Effector CD8-positive, alpha-beta T cell (primary cell): Measurements from ENCODE around the gene HNRNPA1L2.
"Not testable (repeated sequence)": the region's sequence is repeated elsewhere in the genome, so short reads cannot be mapped to it uniquely, and the experiment has no call there.

ENCODE experiments used
- DNase-seq: peaks from one replicate; lab custom pipeline; 2025; lab: John Stamatoyannopoulos, UW
- total RNA-seq, 4 experiments: gene quantifications; one replicate each; lab custom pipeline; 2026; lab: John Stamatoyannopoulos, UW

The HNRNPA1L2 gene
- 0 reads per million in 4 experiments for total RNA-seq

DNA sequence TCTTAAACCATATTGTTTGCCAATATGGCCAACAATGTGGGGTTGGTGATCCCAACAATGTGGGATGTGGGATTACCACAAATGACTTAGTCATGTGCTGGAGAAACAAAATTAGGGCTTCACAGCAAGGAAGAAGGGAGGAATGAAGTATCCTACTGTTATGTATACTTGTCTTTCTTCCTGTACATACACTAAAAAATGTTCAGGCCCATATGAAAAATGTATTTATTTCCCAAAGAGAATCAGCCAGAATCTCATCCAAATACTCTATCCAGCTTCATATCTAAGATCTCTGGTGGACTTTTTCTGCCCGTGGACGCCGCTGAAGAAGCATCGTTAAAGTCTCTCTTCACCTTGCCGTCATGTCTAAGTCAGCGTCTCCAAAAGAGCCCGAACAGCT lies at the start of gene HNRNPA1L2:
Gene HNRNPA1L2 (plus strand): TSS at position 301 of the 400 bp plus-strand sequence. CDS start 62 bp downstream, at position 363.
- no peak for DNase-seq

DNA sequence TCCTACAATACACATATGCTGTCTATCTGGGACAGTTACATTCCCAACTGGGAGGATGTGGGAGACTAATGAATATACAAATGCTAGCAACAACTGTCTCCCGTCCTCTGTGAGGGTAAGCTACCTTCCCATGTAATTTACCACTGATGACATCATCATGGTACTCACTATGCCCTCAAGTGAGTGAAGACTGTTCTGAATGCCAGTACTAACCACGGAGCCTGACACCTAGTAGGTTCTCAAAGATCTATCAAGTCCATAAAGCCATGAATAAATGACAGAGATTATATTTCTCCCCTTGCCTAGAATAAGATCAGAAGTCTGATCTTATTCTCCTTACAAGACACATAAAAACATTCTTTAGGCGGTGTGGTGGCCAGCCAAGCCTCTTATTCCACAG lies 49.1 kb upstream of the HNRNPA1L2 start:
- DNase-seq, result not testable (repeated sequence)

DNA sequence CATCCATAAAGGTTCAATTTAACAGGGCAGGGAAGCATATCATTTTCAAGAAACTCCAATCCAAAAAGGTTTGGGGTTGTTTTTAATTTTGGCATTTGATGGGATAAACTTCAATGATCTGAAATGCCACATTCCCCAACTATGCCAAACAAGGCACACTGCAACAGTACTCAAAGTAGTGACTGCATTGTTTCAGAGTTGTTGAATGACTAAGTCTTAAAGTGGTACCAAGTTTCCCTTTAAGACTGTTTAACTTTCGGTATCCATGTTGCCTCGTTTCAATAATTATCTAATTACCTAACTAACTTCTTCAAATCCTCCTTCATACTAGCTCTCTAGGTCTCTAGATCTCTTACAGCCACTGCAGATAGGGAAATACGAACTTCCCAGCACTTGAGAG lies 48.4 kb upstream of the HNRNPA1L2 start:
- DNase-seq, result not testable (repeated sequence)

DNA sequence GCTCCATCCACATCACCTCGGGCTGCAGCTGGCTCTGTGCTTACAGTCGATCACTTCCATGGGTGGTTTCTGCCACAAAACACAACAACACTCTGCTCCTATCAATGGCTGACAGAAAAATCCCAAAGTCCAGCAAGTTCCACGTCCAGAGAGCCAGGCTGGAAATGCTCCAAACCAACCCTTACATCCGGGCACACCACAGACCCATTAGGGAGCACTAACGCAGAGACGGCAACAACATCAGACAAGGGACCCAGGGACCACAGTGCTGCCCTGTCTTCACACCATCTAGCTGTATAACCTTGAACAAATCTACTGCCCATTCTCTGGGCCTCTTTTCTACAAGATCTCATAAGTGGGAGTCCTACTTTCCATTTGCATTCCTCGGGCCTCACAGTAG lies 47.9 kb upstream of the HNRNPA1L2 start:
- not testable (repeated sequence) for DNase-seq

DNA sequence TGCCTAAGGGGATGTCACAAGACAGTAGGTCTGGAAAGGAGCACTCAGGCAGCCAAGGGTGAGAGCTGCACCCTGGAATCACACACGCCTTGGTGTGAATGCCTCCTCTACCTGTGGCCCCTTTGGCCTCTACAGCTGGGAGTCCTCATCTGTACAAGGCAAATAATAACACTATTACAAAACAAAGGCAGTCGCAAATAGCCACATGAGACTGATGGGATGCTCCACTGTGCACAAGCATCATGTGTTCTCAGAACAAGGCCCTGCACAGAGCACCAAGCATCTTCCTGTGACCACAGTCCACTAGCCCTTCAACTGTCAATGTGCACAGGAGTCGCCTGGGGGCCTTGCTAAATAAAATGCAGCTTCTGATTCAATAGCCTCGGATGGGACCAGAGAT lies 44.6 kb upstream of the HNRNPA1L2 start:
- no peak for DNase-seq

DNA sequence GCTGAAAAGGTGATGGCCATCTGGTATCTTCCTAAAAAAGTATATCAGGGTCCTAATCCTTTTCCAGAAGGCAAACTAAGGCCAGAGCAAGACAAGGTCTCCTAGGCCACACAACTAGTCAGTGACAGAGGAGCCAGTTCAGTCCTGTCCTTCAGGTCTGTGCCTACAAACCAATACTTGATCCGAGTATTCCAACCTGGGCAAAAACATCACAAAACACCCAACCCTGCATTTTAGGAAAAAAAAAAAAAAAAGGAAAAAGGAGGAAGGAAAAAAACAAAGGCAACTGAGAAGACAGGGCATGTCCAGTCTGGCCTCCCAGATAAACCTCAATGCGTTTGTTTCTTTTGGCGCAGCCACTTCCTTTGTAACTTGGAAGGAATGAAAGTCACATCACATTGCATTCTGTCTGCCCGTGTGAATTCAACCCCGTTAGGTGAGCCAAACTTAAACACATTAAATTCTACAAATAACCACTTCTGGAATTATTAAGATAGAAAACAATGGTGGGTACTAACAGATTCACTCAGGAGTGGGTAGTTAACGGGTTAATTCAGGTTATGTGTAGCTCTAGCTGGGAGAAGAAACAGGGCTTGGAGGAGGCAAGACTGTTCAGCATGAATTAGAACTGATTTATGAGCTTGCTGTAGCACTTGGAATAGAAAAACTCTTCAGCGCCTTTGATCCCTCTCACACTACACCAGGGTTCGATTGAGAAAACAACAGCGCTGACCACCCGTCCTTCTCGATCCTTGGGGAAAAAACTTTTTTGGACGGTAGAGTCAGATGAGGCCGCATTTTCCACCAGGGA lies 43.0 kb upstream of the HNRNPA1L2 start:
- DNase-seq, result no peak

DNA sequence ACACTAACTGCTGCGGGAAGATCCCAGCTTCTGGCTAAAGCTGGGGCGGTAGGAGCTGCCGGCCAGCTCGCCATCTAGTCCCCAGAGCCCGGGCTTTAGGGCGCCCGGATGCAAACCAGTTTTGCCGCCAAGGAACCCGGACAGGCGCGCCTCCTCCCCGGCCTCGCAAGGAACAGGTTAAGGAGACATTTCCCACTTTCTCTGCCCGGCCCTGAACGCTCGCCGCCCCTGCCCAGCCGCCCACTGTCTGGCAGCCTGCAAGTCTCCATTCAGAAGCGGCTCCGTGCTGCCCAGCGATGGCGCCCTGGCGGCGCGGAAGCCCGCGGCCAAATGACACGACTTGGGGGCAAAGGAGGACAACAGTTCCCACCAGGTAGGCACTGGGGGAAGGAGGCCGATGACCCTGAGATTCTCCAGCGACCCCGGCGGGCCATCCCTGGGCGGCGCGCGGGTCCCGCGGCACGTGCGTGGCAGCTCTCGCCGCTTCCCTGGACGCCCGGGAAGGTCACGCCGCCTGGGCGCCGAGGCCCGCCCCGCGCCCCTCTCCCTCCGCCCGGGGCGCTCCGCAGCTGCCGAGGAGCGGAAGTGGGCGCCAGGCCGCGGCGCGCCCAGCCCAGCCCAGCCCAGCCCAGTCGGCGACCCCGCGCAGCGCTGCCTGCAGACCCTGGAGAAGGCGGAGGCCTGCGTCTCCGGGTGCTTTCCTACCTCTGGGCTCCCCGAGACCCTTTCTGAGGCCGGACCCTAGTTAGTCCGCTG lies 42.2 kb upstream of the HNRNPA1L2 start:
- DNase-seq, result no peak

DNA sequence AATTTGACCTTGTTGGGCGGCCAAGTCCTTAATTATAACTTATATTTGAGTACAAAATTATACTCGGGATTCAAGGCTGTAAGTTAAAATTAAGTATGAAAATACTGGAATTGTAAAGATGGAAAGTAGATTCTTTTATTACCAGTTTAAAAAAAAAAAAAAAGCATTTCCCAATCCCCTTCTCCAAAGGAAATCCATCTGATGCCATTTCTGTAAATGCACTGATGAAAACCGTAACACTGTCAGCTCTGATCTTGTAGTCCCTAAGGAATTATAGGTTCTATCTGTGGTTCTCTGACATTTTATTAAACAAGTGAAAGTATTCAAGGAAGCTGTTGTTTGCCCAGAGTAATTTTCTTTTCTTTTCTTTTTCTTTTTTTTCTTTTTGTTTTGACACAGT lies 41.6 kb upstream of the HNRNPA1L2 start:
- no peak for DNase-seq

DNA sequence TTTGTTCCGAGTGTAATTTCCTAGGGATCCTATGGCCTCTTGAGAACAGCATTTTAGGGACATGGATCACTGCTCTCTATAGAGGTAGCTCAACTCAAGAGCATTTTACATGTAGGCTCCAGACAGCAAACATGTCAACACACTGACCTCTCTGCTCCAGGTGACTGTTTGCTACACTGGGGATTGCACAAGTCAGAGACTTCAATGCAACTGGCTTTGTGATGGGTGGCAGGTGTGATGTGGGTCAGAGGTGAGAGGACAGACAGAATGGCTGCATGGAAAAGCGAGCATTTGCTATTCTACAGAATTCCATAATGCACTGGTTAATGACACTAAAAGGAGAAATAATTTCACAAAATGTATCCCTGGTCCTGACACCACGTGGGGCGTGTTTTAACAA lies 38.9 kb upstream of the HNRNPA1L2 start:
- not testable (repeated sequence) for DNase-seq

DNA sequence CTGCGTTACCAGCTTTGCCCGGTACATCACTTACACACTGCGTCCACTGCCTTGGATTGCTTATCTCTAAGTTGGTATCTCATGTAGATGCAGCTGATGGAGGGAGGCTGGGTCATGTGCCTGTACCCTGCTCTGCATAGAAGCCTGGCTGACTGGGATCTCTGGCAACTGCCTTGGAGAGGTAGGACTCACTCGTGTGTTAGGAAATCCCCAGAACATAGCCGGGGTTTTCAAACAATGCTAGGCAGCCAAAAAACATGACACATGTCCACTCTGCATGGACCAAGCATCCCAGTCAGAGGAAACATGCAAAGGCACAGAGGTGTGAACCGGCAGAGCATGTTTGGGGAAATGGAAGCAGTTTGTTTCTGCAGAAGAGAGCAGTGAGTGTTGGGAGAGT lies 36.1 kb upstream of the HNRNPA1L2 start:
- DNase-seq, result not testable (repeated sequence)

DNA sequence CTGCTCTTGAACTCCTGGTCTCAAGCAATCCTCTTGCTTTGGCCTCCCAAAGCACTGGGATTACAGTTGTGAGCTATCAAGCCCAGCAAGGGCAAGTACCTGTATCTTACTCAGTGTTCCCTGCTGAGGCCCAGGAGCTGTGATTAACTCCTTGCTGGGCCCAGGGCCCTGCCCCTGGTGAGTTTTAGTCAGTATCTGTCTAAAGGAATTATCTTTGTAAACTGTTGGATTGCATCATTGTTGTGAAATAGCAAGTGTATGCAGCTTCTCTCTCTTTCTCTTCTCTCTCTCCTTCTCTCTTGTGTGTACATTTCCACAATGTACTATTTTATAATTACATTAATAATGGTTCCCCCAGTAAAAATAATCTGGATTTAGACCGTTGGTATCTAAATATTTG lies 35.4 kb upstream of the HNRNPA1L2 start:
- DNase-seq, result not testable (repeated sequence)

DNA sequence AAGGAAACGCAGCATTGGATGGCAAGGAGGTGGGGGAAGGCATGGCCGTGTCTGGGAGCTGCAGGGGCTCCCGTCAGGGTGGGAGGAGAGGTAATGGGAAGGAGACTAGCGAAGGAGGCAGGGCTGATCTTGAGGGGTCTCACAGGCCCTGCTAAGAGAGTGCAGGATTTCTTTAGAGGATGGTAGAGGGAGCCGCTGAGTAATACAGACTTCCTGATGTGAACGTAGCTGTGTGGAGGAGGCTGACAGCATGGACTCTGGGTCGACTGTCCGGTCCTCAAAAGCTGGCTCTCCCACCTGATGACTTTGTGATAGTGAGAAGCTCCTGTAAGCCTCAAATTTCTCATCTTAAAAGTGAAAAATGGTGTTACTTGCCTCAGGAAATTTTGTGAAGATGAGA lies 34.0 kb upstream of the HNRNPA1L2 start:
- not testable (repeated sequence) for DNase-seq

DNA sequence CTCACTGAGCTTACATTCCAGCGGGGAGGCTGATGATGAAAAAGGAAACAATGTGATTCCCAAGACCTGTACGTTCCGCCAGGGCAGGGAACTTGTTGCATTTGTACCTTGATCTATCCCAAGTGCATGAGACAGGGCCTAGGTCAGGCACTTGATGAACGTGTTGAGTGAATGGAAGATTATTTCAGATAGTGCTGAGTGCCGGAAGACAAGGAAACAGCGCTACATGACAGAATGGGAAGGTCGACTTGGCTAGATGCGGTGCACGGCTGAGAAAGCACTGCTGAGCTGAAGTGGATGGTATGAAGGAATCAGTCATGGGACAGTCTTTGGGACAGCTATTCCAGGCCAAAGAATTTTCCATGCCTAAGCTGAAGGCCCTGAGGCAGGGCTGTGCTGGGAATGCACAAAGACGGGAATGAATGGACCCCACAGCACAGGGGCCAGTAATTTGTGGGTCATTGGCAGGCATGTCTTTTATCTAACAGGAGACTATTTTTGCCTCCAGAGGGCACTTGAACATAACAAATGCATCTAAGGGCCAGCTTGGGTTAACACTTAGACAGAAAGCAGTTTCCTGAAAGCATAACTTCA lies 33.1 kb upstream of the HNRNPA1L2 start:
- DNase-seq, result not testable (repeated sequence)

DNA sequence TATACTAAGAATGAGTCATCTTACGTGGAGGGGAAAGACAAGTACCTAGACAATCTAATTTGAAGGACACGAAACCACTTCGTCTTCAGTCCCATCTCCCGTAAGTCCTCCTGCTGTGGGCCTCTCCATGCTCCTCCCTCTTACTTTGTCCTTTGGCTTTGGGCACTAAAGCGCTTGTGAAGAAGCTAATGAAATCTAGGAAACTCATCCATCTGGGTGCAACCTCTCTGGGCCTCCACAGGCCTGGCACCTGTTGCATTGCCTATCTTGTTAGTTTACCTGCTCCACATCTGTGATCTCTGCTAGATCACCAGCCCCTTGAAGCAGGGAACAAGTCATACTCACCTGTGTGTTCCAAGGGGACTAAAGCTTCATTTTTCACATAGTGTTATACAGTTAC lies 32.1 kb upstream of the HNRNPA1L2 start:
- DNase-seq, result not testable (repeated sequence)

DNA sequence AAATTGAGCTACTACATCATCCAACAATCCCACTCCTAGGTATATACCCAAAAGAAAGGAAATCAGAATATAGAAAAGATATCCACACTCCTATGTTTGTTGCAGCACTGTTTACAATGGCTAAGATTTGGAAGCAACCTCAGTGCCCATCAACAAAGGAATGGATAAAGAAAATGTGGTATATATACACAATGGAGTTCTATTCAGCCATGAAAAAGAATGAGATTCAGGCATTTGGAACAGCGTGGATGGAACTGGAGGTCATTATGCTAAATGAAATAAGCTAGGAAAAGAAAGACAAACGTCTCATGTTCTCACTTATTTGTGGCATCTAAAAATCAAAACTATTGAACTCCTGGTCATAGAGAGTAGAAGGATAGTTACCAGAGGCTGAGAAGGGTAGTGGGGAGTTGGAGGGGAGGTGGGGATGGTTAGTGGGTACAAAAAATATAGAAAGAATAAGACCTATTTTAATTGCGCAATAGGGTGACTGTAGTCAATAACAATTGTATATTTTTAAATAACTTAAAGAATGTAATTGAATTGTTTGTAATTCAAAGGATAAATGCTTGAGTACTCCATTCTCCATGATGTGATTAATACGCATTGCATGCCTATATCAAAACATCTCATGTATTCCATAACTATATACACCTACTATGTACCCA lies 27.0 kb upstream of the HNRNPA1L2 start:
- DNase-seq, result no peak

DNA sequence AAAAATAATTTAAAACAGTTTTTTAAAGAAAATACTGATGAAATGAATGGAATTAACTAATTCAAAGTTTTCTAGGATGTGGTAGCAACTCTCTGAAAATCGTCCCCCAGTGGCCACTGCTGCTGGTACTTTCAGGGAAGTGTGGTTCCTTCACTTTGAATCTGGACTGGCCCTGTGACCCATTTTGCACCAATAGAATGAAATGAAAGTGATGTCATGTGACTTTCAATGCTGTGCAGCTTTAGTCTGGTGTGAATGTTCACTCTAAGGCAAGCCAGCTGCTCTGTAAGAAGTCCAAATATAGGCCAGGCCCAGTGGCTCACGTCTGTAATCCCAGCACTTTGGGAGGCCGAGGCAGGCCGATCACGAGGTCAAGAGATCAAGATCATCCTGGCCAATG lies 26.4 kb upstream of the HNRNPA1L2 start:
- no peak for DNase-seq

DNA sequence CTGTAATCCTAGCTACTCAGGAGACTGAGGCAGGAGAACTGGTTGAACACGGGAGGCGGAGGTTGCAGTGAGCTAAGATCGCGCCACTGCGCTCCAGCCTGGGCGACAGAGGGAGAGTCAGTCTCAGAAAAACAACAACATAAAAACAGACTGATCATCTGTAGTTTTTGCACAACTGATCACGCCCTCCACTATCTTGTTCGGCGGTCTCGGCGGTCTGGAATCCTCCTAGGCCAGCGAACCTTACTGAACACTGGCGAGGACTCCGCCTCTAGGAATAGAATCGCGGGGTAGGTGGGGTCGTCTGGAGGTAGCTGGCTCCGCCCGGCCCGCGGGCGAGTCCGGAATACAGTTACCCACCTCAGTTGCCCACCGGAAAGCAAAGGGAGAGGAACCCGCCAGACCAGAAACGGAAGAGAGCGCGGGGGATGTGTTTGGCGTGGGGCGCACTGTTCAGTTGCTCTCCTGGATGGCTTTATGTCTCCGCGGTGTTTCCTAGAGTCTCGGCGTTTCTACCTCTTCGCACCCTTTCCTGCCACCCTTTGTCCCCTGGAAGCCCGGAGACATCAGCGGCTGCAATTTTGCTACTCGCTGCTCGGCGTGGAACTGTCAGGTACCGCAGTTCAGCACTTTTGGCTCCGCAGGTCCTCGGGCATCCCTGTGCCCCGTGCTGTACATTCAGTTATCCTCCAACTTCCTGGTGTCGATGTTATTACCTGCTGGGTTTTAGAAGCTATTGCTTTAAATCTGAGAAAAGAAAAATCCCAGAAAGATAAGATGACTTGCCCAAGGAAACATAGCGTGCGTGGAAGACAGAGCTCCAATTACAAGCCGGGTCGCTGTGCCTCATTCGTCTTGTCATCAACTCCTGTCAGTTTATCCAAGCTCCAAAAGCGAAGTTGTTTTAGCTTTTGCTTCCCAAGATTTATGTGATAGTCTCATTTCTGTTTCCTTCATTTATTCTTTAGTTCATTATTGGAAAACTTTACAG lies 24.9 kb upstream of the HNRNPA1L2 start:
- DNase-seq, result peak; percentile 60

DNA sequence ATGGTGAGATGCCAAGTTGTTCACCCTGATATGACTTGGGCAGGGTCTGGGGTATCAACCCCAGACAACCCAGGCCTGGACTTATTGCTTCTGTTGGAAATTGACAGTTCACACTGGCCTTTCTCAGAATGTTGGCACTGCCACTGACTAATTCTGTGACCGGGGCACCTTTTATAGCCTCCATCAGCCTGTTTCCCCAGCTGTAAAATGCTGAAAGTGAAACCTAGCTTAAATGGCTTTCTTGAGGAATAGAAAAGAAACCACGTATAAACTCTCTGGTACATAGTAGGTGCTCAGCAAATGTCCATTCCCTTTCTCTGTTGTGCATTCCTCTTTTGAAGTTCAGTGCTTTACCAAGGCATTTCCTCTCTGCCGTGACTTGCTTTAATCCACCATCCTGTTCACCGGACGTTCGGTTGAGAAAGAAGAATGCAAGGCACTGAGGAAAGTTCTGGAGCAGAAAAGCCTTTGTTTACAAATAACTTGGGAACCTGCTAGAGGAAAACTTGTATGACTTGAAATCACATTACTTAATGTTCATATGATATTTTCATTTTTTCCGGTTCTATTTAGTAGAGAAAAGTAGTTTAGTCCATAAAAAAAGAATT lies 11.0 kb upstream of the HNRNPA1L2 start:
- DNase-seq, result not testable (repeated sequence)

DNA sequence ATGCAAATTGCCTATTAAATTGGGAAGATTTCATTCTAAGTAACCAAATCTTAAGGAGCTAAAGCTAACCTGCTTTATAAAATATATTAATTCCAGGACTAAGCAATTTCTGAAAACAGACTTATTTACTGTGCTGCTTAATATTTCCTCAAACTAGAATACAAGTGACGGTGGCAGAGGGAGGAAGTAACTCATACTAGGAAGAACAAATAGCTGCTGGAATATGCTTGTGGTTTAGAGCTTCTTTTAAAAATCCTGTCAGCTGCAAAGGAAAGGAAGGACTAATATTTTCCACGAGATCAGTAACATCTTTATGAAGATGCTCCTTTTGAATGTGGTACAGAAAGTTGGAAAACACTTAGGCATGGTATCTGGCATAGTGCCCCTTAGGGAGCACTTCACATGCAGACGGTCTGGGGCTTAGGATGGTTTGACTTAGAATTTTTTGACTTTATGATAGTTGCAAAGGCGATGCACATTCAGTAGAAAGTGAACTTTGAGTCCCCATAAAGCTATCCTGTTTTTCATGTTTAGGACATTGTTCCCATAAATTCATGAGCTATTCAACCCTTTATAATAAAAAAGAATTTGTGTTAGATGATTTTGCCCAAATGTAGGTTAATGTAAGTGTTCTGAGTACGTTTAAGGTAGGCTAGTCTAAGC lies 3.4 kb upstream of the HNRNPA1L2 start:
- no peak for DNase-seq

DNA sequence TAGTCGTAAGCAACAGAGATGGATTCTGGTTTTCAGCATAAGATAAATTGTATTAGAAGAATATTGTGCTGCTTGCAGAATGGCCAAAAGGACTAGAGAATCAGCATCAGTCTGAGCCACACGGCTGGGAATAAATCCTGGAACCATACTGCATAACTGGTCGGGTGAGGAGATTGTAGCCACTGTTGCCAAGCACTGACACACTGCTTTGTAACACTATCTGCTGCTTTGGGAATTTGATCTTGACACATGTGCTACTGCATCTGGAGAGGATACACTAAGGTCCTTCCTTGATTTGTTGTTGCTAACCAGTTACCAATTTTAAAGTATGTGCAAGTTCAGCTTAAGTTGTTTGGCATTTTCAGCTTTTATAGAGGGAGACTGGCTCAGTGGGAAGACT lies 1.9 kb downstream of the HNRNPA1L2 start:
- DNase-seq, result no peak
